Stimulated activated CD4-positive, alpha-beta T cell treated with anti-CD3 and anti-CD28 coated beads, Interleukin-2, amount 100 ng/mL, for 4 hours (primary cell): ENCODE measurements around the gene C22orf23.

ENCODE experiments used
- DNase-seq: peaks from one replicate; pipeline ENCODE4 v3.0.0-alpha.2; 2020; ENCODE audit warnings: low read depth

The C22orf23 gene

DNA sequence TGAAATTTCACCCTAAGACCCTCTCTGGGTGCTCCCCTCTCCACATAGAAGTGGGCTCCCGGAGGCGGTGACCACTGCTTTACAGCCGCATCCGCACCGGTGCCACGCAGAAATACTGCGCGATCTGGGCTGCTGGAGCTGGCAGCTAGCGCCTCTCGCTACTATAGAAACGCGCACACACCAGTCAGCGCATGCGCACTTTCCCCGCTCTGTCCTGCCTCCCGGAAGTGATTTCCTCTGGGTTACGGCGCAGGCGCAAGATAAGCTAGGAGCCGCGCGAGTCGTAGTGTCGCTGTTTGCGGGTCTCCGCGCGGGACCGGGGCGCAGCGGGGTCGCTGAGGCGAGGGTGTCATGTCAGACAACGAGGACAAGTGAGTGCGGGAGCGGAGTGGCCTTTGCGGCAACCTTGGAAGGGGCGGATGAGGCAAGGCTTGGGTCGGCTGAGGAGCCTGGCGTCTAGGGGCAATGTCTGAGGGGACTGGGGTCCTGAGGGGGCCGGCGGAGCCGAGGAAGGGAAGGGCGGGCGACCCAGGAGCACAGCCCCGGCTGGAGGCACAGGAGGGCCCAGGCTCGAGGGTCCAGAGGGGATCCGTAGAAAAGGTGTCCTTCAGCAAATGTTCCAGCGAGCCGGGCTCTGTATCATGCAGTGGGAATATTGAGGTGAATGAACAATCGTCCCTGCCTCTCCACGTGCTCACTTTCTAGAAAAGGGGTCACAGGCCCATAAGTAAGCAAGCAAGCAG lies at the start of gene C22orf23, which contains the start of gene POLR2F:
TSS of gene C22orf23 (minus strand) at position 165 of the 743 bp plus-strand sequence. CDS start 452 bp downstream, outside the sequence.
TSS of gene POLR2F (plus strand) at position 263 of the 743 bp plus-strand sequence. CDS start at position 352, 89 bp downstream.
- DNase-seq, result peak; percentile 94

DNA sequence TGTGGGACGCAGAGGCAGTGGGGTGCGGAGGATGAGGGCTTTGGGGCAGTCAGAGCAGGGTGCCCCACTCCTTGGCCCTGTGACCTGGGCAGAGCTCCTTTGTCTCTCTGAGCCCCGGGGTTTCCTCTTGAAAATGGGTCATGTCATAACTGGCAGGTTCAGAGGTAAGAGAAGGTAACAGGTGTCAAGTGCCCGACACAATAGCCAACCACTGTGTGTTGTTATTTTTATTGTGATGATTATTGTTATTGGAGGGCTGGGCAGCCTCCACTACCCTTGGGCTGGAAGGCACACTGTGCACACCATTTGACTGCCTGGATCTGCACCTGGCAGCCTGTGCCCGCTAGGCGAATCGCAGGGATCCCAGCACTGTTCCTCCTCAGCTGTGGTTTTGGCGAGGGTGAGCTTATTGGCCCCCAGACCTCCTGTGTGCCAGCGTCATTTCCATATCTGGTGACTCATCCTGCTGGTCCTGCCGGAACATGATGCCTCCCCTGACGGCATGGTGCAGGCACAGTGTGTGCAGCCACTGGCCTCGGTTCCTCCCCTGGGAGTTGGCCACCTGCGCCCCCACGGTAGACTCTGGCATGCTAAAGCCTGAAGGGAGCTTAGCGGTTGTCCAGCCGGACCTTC lies 46.4 kb upstream of the C22orf23 start:
- DNase-seq, result no peak

DNA sequence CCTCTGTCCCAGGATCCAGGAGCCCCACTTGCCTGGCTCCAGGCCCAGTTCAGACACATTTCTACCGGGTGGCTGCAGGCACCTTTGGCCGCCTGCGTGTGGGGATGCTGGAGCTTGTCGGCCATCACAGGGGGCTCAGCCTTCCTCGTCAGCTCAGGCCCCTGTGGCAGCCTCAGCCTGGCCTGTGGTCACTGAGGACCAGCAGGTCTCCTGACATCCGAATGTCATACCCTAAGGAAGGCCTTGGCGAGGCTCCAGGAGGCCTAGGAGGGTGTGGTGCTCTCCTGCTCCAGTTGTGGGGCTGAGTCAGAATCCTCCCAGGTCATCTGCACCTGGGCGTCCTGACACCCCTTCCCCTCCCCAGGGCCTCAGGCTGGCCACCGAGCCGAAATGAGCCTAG lies 45.8 kb upstream of the C22orf23 start:
- DNase-seq, result no peak

DNA sequence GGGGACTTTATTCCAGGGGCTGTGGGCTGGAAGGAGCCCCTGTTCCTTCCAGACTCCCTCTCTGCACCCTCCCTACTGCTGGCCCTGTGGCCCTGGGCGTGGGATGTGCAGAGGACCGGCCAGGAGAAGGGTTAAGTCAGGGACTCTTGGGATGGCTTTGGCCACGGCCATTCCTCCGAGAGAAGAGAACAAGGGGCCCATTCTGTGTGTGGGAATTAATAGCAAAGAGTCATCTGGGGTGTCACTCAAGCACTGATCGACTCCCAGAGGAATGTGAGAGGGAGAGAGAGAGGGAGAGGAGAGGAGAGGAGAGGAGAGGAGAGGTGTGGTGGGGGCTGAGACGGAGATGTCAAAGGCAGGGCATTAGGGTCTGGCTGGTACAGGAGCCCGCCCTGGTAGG lies 45.1 kb upstream of the C22orf23 start:
- DNase-seq, result no peak

DNA sequence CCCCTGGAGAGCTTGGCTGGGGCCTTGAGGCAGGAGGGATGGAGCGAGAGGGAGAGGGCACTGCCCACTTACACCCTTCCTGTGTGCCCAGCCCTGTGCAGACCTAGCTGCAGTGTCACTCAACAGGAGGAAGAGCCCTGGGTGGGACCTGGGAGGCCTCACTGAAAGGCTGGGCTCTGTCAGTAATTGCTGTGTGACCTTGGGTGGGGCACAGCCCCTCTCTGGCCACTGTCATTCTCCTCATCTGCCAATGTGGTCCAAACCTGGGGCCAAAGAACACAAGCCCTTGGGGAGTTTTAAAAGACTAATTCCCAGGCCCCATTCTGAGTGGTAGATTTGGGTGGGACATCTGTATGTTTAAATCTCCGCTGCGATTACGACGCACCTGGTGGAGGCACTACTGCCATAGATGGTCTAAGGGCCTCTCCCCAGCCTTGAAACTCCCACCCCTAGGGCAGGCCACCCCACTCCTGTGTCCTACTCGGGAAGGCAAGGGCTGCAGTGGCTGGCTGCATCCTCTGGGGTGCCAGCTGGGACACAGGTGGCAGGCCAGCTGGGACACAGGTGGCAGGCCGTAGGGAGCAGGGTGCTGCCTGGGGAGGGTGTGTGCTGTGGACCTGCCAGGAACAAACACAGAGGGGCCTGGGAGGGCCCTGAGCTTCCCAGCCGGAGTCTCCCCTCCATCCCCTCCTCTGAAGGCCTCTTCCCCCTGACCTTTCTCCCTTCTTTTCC lies 43.3 kb upstream of the C22orf23 start:
- DNase-seq, result no peak

DNA sequence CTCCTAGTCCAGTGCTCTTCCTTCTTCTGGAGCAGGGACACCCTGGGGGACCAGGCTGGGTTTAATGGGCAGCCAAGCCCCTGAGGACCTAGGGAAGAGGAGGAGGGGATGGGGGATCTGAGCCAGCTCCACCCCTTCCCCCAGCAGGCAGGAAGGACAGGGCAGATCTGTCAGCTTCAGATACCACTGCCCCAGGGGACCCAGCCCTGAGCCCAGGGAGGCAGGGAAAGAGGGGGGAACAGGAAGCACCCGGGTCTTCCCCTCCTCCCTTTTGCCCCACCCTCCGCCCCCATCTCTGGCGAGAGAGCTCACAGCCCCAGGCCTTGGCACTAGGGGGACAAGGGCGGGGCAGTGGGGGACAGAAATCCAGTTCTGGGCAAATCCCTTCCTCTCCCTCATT lies 42.7 kb upstream of the C22orf23 start:
- DNase-seq, result no peak

DNA sequence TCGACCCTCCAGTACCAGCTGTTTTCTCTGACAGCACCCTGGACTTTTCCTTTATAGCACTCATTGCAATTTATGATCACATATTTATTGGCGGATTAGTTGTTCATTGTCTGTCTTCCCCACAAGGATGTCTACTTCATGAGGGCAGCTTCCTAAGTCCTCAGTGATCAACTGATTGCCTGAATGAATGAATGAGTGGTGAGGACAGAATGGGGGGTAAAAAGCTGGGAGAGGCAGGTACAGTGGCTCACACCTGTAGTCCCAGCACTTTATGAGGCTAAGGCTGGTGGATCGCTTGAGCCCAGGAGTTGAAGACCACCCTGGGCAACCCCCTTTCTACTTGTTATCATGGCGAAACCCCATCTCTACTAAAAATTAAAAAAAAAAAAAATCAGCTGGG lies 42.1 kb upstream of the C22orf23 start:
- DNase-seq, result no peak

DNA sequence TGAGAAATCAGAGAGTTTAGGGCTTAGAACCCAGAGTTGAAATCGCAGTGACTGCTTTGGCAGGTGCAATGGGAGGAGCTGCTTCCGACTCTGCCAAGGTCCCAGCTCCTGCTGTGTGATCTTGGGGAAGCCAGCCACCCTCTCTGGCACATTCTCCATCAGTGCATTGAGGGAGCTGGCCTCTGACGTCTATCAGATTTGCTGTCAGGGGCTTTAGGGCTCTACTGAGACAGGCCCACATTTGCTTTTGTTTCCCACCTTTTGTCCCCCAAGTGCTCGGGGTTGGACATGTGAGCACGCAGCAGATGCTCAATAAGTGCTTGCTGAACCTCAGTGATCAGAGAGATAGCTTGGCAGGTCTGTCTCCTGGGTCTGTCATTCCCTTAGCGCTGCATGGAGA lies 41.6 kb upstream of the C22orf23 start:
- DNase-seq, result no peak

DNA sequence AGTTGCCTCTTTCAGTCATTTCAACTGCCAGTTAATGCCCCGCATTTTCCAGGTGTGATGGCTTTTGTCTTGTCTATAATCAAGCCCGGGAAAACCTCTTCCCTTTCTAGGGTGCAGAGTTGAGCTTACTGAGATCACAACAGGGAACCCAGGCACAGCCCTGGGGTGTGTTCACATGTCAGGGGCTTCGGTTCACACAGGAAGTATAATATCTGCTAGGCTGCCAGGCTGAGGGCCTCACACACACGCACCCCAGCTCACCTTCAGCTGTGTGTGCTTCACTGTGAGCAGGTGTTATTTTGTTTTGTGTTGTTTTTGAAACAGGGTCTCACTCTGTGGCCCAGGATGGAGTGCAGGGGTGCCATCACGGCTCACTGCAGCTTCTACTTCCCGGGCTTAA lies 40.6 kb upstream of the C22orf23 start:
- no peak for DNase-seq

DNA sequence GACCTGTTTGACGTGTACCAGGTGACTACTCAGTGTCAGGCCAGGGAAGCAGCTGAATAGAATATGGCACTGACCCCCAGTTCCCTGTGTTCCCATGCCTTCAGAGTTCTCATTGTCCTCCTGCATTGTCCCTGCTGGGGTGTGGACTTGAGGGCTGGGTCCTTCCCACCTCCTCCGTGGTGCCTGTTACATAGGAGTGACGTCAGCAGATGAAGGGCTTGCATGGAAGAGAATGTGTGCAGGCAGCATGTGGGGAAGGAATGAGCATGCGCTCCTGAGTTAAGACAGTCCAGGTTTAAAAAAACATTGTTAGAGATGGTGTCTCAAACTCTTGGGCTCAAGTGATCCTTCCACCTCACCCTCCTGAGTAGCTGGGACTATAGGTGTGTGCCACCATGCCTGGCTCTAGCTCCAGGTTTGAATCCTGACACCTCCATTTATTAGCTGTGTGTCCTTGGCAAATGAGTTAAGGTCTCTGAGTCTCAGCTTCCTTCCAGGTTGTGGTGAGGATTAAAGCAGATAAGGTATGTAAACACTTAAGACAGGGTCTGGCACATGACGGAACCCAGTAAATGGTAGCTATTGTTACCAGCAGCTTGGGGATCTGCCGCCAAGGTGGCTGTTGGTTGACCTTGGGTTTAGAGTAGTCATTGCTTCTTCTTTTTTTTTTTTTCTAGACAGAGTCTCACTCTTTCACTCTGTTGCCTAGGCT lies 38.5 kb upstream of the C22orf23 start:
- no peak for DNase-seq

DNA sequence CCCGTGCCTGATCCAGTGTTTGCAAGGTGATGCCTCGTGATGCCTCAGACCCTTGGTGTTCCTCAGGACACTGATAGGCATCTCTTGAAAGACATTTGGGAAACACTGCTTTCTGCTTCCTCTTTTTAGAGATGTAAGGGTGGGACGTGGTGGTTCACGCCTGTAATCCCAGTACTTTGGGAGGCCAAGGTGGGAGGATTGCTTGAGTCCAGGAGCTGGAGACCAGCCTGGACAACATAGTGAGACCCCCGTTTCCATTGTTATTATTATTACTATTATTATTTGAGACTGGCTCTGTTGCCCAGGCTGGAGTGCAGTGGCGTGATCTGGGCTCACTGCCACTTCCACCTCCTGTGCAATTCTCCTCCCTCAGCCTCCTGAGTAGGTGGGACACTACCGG lies 37.5 kb upstream of the C22orf23 start:
- no peak for DNase-seq

DNA sequence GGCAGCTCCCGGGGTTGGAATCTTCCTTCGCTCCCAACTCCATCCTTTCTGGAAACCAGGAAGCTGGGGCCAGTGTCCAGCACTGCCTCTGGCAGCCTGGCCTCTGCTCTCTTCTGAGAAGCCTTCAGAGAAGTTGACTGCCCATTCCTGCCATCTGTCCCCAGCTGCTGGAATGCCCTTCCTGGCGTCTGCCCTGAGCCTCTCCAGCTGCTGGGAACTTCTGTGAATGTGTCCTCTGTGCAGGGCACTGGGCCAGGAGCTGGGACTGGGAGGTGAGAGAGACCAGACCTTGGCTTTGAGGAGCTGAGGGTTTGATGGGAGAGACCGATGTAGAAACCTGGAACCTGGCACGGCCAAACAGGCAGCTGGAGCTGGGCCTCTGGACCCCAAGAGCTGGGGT lies 36.9 kb upstream of the C22orf23 start:
- DNase-seq, result no peak

DNA sequence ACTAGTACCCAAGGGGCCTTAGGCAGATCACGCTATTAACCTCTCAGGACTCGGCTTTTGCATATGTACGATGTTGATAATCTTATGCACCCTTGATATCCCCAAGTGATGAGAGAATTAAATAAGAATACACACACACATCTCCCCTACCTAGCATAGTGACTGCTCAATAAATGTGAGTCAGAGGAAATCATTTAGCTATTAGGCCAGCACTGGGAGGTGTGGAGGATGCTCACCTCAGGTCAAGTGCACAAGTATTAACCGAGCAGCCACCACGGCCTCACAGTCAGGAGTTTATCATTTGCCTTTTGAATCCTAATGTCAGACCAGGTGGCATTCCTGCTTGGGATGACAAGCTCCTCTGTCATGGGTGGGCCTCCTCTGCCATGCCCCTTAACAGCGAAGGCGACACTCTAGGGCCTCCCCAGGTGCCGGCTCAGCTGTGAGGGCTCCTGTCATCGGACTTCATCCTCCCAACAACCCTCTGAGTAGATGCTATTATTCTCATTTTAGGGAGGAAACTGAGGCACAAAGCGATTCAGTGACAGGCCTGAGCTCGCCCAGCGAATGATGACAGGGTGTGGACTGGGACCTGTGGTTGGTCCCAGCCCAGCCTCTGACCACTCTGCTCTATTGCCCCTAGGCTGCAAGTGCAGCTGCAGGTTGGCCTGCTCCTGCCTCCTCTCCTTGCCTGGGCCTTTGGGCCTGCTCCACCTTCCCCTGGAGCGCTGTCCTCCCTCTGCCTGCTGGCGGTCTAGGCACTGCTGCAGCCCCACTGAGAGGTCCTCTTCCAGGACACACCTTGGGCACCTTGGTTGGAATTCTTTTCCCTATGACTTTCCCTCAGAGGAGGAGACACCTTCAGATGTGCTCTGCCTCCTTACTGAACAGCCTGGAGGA lies 36.0 kb upstream of the C22orf23 start:
- DNase-seq, result no peak

DNA sequence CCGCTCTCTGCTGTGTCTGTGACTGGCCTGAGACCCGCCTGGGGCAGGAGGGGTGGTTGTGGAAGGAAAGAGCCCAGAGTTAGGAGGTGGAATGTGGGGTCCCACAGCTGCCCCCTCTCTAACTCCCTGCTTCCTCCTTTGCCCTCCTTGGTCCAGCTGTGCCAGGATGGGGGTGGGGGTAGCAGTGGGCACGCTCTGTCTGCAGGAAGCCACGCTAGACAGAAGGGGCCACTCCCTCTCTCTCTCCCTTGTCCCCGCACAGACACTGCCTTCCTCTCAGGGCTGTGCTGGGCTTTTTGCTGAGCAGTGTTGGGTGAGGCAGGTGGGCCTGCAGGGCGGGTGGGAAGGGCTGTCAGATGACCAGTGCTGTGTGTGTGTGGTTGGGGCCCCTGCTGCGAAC lies 33.0 kb upstream of the C22orf23 start:
- DNase-seq, result no peak

DNA sequence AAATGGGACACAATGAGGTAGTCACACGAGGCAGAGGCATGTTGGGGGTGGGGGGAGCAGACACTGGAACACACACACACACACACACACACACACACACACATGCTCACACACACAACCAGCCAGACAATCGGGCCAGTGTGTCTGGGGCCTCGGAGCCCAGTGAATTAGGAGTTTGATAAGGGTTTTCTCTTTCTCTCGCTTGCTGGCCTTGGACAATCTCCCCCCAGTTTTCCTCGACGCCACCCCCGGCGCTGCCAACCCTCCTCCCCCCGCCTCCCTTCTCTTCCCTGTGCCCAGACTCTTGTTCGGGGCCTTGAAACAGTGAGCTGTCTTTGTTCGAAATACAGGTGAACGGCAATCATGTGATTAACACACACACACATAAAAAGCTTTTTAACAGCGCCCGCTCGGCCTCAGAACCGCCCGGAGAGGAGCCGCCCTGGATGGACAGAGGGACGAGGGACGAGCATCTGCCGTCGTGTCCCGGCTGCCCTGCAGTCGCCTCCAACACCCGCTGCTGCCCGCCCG lies 32.4 kb upstream of the C22orf23 start:
- no peak for DNase-seq

DNA sequence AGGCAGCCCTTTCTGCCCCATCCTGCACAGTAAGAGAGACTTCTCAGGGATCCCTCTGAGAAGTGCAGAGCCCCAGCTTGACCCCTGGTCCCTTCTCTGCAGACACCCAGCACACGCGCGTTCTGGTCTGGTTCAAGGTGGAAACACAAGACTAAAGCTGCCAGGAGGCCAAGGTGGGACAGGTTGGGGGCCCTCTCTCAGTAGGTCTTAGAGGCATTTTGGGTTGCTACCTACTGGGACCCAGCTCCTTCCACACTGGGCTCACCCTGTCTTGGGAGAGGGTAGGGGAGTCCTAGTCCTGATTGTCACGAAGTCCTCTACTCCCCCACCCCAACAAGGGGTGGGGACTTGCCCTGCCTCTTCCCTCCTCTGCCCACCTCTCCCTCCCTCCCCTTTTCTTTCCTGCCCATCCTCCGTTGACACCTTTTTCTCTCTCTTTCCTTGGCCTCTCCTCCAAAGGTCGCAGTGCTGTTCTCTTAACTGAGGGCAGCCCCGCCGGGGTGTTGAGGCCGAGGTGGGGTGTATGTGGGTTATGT lies 31.7 kb upstream of the C22orf23 start:
- no peak for DNase-seq

DNA sequence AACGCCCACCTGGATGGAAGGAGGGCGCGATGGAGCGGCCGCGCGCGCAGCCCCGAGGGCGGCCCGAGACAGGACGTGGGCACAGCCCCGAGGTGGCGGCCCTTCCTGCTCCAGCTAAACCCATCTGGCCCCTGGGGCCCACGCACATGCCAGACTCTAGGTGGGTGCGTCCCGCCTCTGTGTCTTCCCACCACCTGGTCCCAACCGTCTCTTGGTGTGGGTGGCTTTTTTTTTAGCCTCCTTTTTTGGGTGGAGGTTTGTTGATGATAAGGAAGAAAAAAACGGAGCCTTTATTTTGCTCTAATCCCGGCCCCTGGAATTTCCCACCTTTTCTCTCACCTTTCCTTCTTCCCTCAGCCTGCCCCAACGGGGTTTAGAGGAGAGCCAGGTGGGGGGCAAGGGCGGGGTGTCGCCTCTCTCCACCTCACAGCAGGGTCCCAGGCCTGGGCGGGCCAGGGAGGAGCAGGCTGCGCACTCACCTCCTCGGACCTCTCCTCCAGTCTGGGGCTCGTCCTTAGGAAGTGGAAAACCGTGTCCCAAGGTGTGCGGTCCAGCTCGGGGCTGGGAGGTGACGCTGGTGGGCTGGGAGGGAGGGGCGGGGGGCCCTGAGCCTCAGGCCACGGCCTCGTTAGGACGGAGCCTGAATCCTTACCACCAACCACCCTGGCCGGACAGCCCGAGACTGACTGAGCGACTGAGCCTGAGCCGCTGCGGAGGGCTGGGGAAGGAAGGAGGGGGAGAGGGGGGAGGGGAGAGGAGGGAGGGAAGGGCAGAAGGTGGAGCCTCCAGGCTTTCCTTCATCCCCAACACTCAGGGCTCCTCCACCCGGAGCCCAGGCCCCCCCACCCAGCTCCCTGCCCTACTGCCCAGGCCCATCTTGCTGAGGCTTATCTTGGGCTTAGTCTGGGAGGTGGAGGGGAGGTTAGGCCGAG lies 30.7 kb upstream of the C22orf23 start, which contains the start of gene SOX10:
TSS of gene SOX10 (minus strand) at position 696 of the 932 bp plus-strand sequence. CDS start 771 bp downstream, outside the sequence.
- no peak for DNase-seq

DNA sequence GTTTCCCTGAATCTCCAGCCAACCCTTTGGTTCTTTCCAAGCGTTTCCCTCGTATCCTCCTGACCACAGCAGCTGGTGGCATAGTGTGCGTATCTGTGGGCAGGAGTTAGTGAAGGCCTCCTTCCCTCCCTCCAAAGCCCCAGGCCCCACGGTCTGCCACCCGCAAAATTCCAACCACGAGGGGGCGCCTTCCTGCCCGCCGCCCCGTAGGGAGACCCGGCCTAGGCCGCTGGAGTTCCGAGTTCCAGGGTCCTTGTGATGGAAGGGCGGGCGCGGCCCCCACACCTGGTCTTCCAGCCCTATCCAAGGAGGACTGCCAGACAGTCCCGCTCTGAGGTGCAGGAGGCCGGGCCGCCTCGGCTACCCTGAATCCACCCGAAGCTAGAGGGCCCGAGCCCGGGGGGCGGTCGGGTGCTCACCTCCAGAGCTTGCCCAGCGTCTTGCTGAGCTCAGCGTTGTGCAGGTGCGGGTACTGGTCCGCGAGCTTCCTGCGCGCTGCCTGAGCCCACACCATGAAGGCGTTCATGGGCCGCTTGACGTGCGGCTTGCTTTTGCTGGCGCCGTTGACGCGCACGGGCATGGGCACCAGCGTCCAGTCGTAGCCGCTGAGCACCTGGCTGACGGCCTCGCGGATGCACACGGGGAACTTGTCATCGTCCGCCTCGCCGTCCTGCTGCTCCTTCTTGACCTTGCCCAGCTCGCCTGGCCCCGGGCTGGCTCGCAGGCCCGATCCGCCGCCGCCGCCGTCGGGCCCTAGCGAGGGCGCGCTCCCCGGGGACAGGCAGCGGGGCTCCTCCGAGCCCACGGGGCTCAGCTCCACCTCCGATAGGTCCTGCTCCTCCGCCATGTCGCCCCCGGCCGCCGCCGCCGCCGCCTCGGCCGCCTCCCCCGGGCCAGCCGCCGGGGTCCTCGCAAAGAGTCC lies 29.8 kb upstream of the C22orf23 start:
- DNase-seq, result no peak
